ENCODE measurements around the gene CDK3.

DNA sequence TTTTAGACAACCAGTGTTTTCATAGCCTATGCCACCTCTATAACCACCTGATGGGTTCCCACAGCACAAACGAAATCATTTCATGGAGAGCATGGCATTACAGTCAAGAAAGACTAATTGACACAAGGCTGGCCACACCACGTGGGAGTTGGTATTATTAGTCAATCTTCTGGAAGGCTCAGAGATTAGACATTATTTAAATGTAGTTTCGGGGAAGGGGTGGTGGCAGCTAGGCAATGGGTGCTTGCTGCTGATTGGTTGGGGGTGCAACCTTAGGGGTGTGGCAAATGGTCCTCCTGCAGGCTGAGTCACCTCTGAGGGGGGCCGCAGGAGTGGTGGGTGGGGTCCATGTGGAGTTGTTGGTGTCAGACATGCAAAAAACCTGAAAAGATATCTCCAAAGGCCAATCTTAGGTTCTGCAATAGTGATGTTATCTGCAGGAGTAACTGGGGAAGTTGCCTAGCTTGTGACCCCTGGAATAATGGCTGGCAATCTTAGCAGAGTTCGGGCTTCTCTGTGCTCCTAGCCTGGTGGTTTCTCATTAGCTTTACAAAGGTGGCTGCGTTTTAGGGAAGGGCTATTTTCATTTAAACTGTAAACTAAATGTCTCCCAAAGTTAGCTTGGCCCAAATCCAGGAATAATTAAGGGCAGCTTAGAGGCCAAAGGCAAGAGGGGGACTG, 17.0 kb upstream of the CDK3 start:
- TF ChIP-seq, protein P1, sequence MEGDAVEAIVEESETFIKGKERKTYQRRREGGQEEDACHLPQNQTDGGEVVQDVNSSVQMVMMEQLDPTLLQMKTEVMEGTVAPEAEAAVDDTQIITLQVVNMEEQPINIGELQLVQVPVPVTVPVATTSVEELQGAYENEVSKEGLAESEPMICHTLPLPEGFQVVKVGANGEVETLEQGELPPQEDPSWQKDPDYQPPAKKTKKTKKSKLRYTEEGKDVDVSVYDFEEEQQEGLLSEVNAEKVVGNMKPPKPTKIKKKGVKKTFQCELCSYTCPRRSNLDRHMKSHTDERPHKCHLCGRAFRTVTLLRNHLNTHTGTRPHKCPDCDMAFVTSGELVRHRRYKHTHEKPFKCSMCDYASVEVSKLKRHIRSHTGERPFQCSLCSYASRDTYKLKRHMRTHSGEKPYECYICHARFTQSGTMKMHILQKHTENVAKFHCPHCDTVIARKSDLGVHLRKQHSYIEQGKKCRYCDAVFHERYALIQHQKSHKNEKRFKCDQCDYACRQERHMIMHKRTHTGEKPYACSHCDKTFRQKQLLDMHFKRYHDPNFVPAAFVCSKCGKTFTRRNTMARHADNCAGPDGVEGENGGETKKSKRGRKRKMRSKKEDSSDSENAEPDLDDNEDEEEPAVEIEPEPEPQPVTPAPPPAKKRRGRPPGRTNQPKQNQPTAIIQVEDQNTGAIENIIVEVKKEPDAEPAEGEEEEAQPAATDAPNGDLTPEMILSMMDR (conservative IDR thresholded peaks at IDR 0.05; ENCODE audit: low read depth, low read length) = no peak
- no peak for TF ChIP-seq EZH2 (IDR thresholded peaks at IDR 0.05; ENCODE audit: low read length, unreplicated experiment)
- TF ChIP-seq EZH2phosphoT487 (IDR thresholded peaks at IDR 0.05; ENCODE audit: borderline replicate concordance, low read length) = no peak

Measured in PC-3 (cell line).